Fibroblast of gingiva (primary cell): ENCODE measurements around the gene GPATCH2L.

ENCODE experiments used
- DNase-seq: peaks from one replicate; pipeline ENCODE4 v3.0.0-alpha.2; 2011; ENCODE audit warnings: low read depth

Gene GPATCH2L

GRCh38 chr14:76151398-76152332 lies at the start of gene GPATCH2L:
Gene GPATCH2L, plus strand, starts transcription at chr14:76151922. Its CDS starts 2,442 bp downstream, at chr14:76154364.
- peak; percentile 84 for DNase-seq

DNA sequence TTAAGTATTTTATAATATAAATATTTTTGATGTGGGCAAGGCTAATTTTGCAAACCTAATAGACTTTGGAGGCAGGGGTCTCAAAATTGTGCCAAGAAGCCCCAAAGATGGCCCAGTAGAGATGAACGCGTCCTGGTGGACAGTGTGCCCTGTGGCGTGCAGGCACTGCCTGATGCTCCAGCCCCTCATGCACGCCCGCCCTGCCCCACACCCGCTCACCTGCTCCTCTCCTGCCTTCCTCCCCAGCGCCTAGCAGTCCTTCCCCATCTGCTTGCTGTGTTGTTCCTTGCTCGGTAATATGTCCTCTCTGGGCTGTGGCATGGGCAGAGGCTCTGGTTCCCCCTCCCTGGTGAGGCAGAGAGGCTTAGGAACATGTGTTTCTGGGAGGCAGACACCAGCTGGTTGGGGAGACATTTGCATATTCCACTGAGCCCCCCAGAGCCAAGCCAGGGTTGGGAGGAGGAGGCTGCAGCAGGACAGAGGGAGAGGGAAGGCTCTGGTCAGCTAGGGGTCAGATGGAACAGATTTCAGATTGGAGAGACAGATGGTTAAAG lies 46.8 kb upstream of the GPATCH2L start:
- no peak for DNase-seq

- no peak for DNase-seq
Measured at GRCh38 chr14:76106188-76106587, 45.5 kb upstream of the GPATCH2L start.

GRCh38 chr14:76109087-76109880 lies 42.4 kb upstream of the GPATCH2L start:
- DNase-seq: peak; percentile 85

GRCh38 chr14:76112889-76113624 lies 38.7 kb upstream of the GPATCH2L start:
- DNase-seq: no peak

- no peak for DNase-seq
Measured at GRCh38 chr14:76113691-76114090, 38.0 kb upstream of the GPATCH2L start.

- no peak for DNase-seq
Measured at GRCh38 chr14:76115010-76115422, 36.7 kb upstream of the GPATCH2L start.

- no peak for DNase-seq
Measured at GRCh38 chr14:76117789-76118484, 33.8 kb upstream of the GPATCH2L start.

DNA sequence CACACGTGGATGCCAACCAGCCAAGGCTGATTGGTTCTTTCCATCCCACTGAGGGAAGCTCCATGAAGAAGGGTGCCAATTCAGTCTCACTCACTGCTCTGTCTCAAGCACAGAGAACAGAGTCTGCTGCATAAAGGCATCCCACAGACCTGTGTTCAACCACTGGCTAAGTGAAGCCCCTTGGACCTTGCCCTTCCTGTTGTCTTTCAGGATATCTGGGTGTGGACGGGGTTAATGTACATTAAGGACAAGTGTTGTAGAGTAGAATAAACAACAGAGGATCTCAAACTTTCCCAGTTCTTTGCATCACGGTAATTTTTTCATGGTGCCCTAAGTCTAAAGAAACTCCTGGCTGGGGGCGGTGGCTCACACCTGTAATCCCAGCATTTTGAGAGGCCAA lies 33.1 kb upstream of the GPATCH2L start:
- DNase-seq: no peak

- DNase-seq: no peak
Measured at GRCh38 chr14:76121089-76121748, 30.5 kb upstream of the GPATCH2L start.

- DNase-seq: no peak
Measured at GRCh38 chr14:76123426-76124225, 28.1 kb upstream of the GPATCH2L start.

DNA sequence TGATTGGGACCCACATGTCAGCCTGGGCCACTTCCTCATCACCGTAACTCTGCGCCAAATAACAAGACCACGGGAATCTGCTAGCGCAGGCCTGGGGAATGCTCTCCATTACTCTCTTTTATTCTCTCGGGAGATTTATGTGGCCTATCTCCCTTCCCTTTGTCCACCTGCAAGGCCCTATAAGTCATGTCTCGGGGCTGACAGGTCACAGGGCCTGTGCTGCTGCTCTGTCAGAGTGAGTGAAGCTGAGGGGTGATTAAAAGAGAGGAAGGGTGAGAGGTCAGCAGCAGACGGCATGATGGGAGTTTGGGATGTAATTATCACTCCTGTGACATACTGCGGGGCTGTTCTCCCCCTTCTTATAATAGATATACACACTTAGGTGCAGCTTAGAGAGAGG lies 26.2 kb upstream of the GPATCH2L start:
- no peak for DNase-seq

DNA sequence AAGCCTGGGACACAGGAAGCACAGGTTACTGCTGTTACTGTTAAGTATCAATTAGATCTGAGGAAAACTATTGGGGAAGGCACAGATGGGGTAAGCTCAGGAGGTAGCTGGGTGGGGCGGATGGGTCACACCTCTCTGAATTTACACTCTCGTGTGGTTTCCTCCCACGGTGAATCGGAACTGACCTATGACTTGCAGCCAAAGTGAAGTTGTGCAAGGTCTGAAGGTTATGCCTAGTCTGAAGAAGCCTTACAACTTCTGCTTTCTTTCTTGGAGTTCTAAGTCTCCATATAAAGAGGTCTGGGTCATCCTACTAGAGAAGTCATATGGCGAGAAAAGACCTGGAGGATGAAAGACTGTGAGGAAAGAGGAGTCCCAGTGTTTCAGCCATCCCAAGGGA lies 25.6 kb upstream of the GPATCH2L start:
- no peak for DNase-seq

DNA sequence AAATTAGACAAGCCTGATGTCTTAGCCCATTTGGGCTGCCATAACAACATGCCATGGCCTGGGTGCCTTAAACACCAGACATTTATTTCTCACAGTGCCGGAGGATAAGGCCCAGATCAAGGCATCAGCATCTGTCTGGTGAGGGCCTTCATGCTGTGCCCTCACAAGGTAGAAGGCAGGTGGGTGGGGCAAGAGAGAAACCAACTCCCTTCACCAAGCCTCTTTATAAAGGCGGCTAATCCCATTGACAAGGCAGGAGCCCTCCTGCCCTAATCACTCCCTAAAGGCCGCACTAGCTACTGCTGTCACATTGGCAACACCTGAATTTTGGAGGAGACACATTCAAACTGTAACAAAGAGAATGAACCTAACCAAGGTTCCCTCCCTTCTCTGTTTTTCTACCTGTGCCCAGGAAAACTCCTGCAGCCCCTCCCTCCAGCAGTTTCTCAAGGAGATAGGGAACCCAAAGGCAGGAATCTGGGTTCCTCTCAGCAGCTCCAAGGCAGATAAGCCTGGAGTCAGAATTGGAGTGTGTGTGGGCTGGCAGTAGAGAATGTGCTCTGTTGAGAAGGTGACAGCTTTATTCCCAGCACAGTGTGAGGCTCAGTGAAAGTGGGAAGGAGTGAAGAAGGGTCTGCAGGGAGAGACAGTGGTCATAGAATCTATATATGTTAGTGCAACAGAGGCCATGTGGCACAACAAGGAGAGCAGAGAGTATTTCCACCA lies 21.7 kb upstream of the GPATCH2L start:
- no peak for DNase-seq

DNA sequence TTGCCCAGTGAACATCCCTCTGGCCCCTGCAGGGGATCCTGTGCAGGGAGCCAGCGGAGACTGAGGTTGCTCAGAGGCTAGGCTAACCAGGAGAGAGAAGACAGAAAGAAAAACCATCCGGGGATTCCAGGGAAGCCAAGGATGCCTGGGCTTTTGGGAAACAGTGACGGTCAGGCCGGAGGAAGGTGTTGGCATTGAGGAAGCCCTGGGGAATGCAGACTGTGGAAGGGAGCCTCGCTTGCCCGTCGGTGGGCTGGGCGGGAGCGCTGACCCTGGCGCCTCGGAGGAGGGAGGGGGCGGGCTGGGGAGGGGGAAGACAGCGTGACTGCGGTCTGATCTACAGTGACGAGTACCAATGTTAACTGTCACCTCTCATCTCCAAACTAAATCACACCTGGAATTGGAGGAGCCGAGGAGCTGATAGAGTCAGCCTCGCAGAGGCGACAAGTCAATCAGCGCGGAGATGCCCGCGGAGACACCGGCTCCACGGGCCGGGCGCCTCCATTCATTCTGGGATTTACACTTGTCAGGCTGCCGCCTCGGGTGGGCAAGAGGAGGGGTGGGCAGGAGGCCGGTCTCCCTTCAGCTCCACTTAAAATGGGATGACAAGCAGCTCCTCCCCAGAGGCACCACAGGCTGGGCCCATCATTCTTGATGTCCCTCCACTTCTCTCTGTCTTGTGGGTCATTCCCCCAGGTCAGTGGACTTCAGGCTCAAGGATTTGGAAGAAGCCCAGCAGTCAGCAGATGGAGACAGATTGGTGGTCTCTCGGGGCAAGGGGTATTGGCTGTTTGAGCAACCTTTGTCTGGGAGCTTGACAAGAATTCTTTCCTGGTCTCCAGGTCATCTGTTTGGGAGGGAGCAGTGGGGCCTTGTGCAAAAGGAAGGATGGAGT lies 20.4 kb upstream of the GPATCH2L start:
- DNase-seq: no peak

GRCh38 chr14:76133103-76133502 lies 18.6 kb upstream of the GPATCH2L start:
- no peak for DNase-seq

DNA sequence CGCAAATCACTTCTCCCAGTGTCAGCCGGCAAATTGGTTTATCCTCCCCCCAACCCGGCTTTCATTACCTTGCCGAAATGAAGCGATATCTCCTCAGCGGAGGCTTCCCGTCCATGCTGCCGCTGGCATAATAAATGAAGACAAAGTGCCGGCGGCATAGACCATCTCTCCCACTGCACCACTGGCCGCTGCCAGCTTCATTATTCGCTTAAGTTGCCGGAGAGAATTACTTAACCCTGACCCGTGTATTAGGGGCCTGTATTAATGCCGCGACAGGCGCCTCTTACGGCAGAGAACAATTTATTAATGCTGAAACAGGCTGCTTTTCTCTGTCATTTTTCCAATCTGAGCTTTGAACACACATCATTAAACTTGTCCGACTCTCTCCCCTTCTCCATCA lies 17.5 kb upstream of the GPATCH2L start:
- DNase-seq: no peak

DNA sequence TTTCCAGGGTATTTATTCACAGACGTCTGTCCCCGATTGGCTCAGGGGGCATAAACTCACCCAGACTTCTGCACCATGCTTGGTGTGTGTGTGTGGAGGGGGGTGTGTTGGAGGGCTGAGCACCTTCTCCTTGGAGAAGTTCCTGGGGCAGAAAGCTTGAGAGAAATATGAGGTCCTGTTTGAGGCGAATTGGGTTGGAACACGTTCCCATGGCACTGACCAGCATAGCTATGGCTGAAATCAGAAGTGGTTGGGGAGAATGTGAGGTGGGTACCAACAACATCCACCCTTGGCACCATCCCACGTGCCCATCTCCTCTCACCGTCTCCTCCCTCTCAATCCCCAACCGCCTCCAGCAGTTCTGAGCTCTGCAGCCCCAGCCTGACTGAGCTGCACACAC lies 16.0 kb upstream of the GPATCH2L start:
- no peak for DNase-seq
